HepG2 (cell line): ENCODE data around the gene MPIG6B. TPM values are rescaled to one million over a fixed set of nuclear protein-coding genes. Genes with fewer than 3 reads are reported as not detected.

Source experiments
- CBX2 ChIP-seq, 2 experiments: fragments of 200-600 bp in 1 of 2; sonication (generic); formaldehyde crosslinking in 1 of 2; IDR thresholded peaks; 2 replicates each; pipeline versions ENCODE4 v1.7.0 to v1.8.1; 2018 to 2022; ENCODE audit warnings: low read depth in 2 of 2, low read length in 1 of 2, mild to moderate bottlenecking in 1 of 2, missing genetic modification reagents in 1 of 2
- HMGA1 ChIP-seq: sonication (generic); formaldehyde crosslinking; conservative IDR thresholded peaks from 2 replicates; pipeline ENCODE4 v1.4.0; 2020; ENCODE audit warnings: missing genetic modification reagents
- NFRKB ChIP-seq: fragments of 450-650 bp; IDR thresholded peaks from 2 replicates; pipeline ENCODE4 v1.6.1; 2017
- PCBP1 ChIP-seq: fragments of 200-400 bp; formaldehyde crosslinking; IDR thresholded peaks from 2 replicates; pipeline ENCODE4 v1.6.1; 2017; ENCODE audit warnings: mild to moderate bottlenecking, low read depth, low read length, borderline replicate concordance
- SIN3A ChIP-seq: IDR thresholded peaks from 2 replicates; pipeline ENCODE4 v1.6.1; 2011; ENCODE audit warnings: low read depth, mild to moderate bottlenecking, control low read depth, low read length, borderline replicate concordance
- SMARCE1 ChIP-seq: fragments of 450-650 bp; IDR thresholded peaks from 2 replicates; pipeline ENCODE4 v1.6.1; 2017; ENCODE audit warnings: borderline replicate concordance
- YEATS4 ChIP-seq: sonication (generic); formaldehyde crosslinking; IDR thresholded peaks from 2 replicates; pipeline ENCODE4 v1.4.0; 2020; ENCODE audit warnings: missing genetic modification reagents, borderline replicate concordance
- ZBTB1 ChIP-seq: sonication (generic); formaldehyde crosslinking; IDR thresholded peaks from 2 replicates; pipeline ENCODE4 v1.4.0; 2020; ENCODE audit warnings: missing genetic modification reagents, borderline replicate concordance
- ZC3H4 ChIP-seq: sonication (generic); formaldehyde crosslinking; IDR thresholded peaks from 2 replicates; pipeline ENCODE4 v1.4.0; 2020; ENCODE audit warnings: missing genetic modification reagents, borderline replicate concordance
- ZNF12 ChIP-seq: sonication (generic); formaldehyde crosslinking; IDR thresholded peaks from 2 replicates; pipeline ENCODE4 v1.5.0; 2020; ENCODE audit warnings: missing genetic modification reagents
- ZNF3 ChIP-seq: IDR thresholded peaks from 2 replicates; pipeline ENCODE4 v1.7.0; 2017; ENCODE audit warnings: inconsistent platforms
- ZNF552 ChIP-seq: sonication (generic); formaldehyde crosslinking; IDR thresholded peaks from 2 replicates; pipeline ENCODE4 v1.9.0; 2022; ENCODE audit warnings: missing genetic modification reagents, mild to moderate bottlenecking, borderline replicate concordance
- ZNF703 ChIP-seq: sonication (generic); formaldehyde crosslinking; IDR thresholded peaks from 2 replicates; pipeline ENCODE4 v1.5.1; 2020; ENCODE audit warnings: missing genetic modification reagents, mild to moderate bottlenecking, moderate library complexity, borderline replicate concordance
- ZNF773 ChIP-seq: sonication (generic); formaldehyde crosslinking; IDR thresholded peaks from 2 replicates; pipeline ENCODE4 v1.4.0; 2020; ENCODE audit warnings: missing genetic modification reagents, borderline replicate concordance
- ZNF850 ChIP-seq: sonication (generic); formaldehyde crosslinking; conservative IDR thresholded peaks from 2 replicates; pipeline ENCODE4 v1.9.0; 2021; ENCODE audit warnings: mild to moderate bottlenecking, missing genetic modification reagents
- polyA plus RNA-seq, 8 experiments: library from polyadenylated mRNA; depleted of rRNA in 3 of 8; stranded (reverse) in 7 of 8; unstranded in 1 of 8; fragments of >200 nt; fragmentation: Illumina TruSeq in 4 of 8; extraction: Trizol in 4 of 8; gene quantifications; 2 replicates each; pipeline versions ENCODE4 v1.2.1 to v1.2.3, GENCODE V29; 2011 to 2016; ENCODE audit warnings: low read depth in 4 of 8, missing spikeins in 1 of 8, mixed read lengths in 1 of 8; ENCODE audit not compliant: insufficient read depth in 1 of 8
- total RNA-seq, 5 experiments: library from RNA; depleted of rRNA; stranded (reverse); fragments of >200 nt; fragmentation: Illumina TruSeq; extraction: Trizol; gene quantifications; 2 replicates each; pipeline ENCODE4 v1.2.3, GENCODE V29; 2016; ENCODE audit warnings: low read depth in 1 of 5
- TF ChIP-seq, protein P1 (sequence below): sonication (generic); formaldehyde crosslinking; IDR thresholded peaks from 2 replicates; pipeline ENCODE4 v1.8.0; 2022; ENCODE audit warnings: mild to moderate bottlenecking, missing genetic modification reagents, moderate library complexity
- TF ChIP-seq, protein P2 (sequence below): sonication (generic); formaldehyde crosslinking; IDR thresholded peaks from 2 replicates; pipeline ENCODE4 v1.5.0; 2020; ENCODE audit warnings: missing genetic modification reagents
- TF ChIP-seq, protein P3 (sequence below): sonication (generic); formaldehyde crosslinking; IDR thresholded peaks from 2 replicates; pipeline ENCODE4 v1.4.0; 2020; ENCODE audit warnings: mild to moderate bottlenecking, missing genetic modification reagents, borderline replicate concordance
- TF ChIP-seq, protein P4 (sequence below): sonication (generic); formaldehyde crosslinking; IDR thresholded peaks from 2 replicates; pipeline ENCODE4 v1.5.0; 2020; ENCODE audit warnings: mild to moderate bottlenecking, low read depth, missing genetic modification reagents, borderline replicate concordance
- TF ChIP-seq, protein P5 (sequence below), 2 experiments: fragments of 450-650 bp in 1 of 2; sonication (generic) in 1 of 2; formaldehyde crosslinking; IDR thresholded peaks; 2 replicates each; pipeline versions ENCODE4 v1.5.0 to v1.8.0; 2020 to 2022; ENCODE audit warnings: mild to moderate bottlenecking in 1 of 2, missing genetic modification reagents in 1 of 2

The MPIG6B gene
- total and polyA plus RNA-seq, 2 of the 13 experiments (the other 11 are each of a cell fraction or from before 2014, with no cell fraction given): not detected

DNA sequence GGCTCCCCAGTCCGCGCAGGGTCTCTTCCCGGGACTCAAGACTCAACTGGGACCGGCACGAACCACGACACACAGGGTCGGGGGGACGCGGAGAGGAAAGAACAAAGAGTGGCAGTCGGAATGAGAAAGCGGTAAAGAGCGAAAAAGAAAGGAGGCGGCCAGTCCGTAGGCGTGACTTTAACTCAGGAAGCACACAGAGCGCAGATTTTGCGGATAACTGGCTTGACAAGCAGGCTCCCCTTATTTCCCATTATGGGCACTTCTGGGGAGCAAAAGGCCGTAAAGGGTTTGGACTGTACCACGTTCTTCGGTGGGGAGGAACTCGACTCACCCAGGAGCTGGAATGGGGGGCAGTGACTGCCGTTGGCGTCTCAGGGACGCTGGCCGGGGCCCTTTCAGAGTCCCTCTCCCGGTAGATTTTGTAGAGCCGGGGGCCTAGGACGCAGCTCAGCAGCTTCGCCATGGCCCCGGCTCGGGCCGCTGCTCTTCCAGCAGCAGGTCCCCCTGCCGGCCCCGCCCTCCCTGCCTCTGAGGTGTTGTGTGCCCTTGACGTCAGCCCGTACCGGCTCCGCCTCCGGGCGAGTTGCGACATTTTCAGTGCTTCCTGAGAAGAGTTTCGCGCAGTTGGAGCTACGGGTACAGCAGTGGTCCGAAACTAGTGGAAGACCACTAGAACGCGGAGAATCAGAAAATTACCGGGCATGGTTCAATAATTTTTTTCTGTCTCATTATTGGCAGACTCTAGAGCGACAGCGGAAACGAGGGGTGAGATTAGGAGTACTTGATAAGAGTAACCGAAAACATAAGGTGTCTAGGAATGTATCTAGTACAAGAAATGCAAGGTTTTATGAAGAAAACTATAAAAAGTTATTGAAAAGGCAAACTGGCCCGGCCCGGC, 20.1 kb upstream of the MPIG6B start, which contains the start of gene ABHD16A (continued):
- TF ChIP-seq PCBP1 (peak; percentile 66; the same call in 1 of the 2 replicates), ZNF703 (no peak), HMGA1 (CRISPR knock-in tag) (no peak), ZC3H4 (CRISPR knock-in tag) (no peak), ZNF3 (CRISPR knock-in tag) (no peak), ZNF552 (CRISPR knock-in tag) (no peak), ZBTB1 (CRISPR knock-in tag) (no peak), SMARCE1 (no peak), NFRKB (no peak), CBX2 (IDR thresholded peaks at IDR 0.05; ENCODE audit: low read depth, low read length) (no peak), CBX2 (CRISPR knock-in tag; IDR thresholded peaks at IDR 0.05; ENCODE audit: low read depth) (no peak), SIN3A (peak; percentile 77; the same call in 1 of the 2 replicates), ZNF850 (CRISPR knock-in tag) (0 out of 2 replicates have a peak, but pooled peaks have one; percentile 33), ZNF12 (CRISPR knock-in tag) (peak; percentile 55; the same call in 1 of the 2 replicates), YEATS4 (CRISPR knock-in tag) (peak; percentile 64; the same call in 1 of the 2 replicates), ZNF773 (no peak)
- TF ChIP-seq, protein P1, sequence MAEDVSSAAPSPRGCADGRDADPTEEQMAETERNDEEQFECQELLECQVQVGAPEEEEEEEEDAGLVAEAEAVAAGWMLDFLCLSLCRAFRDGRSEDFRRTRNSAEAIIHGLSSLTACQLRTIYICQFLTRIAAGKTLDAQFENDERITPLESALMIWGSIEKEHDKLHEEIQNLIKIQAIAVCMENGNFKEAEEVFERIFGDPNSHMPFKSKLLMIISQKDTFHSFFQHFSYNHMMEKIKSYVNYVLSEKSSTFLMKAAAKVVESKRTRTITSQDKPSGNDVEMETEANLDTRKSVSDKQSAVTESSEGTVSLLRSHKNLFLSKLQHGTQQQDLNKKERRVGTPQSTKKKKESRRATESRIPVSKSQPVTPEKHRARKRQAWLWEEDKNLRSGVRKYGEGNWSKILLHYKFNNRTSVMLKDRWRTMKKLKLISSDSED (CRISPR knock-in tag): no peak
- TF ChIP-seq, protein P2, sequence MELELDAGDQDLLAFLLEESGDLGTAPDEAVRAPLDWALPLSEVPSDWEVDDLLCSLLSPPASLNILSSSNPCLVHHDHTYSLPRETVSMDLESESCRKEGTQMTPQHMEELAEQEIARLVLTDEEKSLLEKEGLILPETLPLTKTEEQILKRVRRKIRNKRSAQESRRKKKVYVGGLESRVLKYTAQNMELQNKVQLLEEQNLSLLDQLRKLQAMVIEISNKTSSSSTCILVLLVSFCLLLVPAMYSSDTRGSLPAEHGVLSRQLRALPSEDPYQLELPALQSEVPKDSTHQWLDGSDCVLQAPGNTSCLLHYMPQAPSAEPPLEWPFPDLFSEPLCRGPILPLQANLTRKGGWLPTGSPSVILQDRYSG (CRISPR knock-in tag): peak; percentile 36; the same call in 1 of the 2 replicates
- TF ChIP-seq, protein P3, sequence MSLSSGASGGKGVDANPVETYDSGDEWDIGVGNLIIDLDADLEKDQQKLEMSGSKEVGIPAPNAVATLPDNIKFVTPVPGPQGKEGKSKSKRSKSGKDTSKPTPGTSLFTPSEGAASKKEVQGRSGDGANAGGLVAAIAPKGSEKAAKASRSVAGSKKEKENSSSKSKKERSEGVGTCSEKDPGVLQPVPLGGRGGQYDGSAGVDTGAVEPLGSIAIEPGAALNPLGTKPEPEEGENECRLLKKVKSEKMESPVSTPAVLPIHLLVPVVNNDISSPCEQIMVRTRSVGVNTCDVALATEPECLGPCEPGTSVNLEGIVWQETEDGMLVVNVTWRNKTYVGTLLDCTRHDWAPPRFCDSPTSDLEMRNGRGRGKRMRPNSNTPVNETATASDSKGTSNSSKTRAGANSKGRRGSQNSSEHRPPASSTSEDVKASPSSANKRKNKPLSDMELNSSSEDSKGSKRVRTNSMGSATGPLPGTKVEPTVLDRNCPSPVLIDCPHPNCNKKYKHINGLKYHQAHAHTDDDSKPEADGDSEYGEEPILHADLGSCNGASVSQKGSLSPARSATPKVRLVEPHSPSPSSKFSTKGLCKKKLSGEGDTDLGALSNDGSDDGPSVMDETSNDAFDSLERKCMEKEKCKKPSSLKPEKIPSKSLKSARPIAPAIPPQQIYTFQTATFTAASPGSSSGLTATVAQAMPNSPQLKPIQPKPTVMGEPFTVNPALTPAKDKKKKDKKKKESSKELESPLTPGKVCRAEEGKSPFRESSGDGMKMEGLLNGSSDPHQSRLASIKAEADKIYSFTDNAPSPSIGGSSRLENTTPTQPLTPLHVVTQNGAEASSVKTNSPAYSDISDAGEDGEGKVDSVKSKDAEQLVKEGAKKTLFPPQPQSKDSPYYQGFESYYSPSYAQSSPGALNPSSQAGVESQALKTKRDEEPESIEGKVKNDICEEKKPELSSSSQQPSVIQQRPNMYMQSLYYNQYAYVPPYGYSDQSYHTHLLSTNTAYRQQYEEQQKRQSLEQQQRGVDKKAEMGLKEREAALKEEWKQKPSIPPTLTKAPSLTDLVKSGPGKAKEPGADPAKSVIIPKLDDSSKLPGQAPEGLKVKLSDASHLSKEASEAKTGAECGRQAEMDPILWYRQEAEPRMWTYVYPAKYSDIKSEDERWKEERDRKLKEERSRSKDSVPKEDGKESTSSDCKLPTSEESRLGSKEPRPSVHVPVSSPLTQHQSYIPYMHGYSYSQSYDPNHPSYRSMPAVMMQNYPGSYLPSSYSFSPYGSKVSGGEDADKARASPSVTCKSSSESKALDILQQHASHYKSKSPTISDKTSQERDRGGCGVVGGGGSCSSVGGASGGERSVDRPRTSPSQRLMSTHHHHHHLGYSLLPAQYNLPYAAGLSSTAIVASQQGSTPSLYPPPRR: peak; percentile 45; the same call in 1 of the 2 replicates
- TF ChIP-seq, protein P4, sequence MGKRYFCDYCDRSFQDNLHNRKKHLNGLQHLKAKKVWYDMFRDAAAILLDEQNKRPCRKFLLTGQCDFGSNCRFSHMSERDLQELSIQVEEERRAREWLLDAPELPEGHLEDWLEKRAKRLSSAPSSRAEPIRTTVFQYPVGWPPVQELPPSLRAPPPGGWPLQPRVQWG (CRISPR knock-in tag): no peak
- TF ChIP-seq, protein P5, sequence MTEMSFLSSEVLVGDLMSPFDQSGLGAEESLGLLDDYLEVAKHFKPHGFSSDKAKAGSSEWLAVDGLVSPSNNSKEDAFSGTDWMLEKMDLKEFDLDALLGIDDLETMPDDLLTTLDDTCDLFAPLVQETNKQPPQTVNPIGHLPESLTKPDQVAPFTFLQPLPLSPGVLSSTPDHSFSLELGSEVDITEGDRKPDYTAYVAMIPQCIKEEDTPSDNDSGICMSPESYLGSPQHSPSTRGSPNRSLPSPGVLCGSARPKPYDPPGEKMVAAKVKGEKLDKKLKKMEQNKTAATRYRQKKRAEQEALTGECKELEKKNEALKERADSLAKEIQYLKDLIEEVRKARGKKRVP (CRISPR knock-in tag; IDR thresholded peaks at IDR 0.05): peak in 1 of 2 experiments; percentile 73; a peak in 1 of 4 replicates
